Astrocyte of the spinal cord (primary cell): Measurements from ENCODE around the gene OLR1.
"Not testable (repeated sequence)": the region's sequence is repeated elsewhere in the genome, so short reads cannot be mapped to it uniquely, and the experiment has no call there.

Source experiments
- DNase-seq: peaks from one replicate; pipeline ENCODE4 v3.0.0; 2011; ENCODE audit warnings: low read depth, low spot score
- H3K4me3 ChIP-seq: 2 replicates; pipeline ENCODE4 v1.5.1; 2011; ENCODE audit warnings: low read depth, mild to moderate bottlenecking, low read length, moderate library complexity
- in situ Hi-C: cut with HindIII; loops from 2 replicates; pipeline ENCODE4 v1.10.0; 2017; ENCODE audit warnings: low sequenced_read_pairs
- TF ChIP-seq, protein P1 (sequence below): IDR thresholded peaks from 2 replicates; pipeline ENCODE4 v1.5.1; 2012; ENCODE audit warnings: low read depth, mild to moderate bottlenecking, low read length, inconsistent platforms

Gene OLR1

GRCh38 chr12:10189653-10190052 lies 17.7 kb upstream of the OLR1 start:
- H3K4me3 ChIP-seq, result no peak overlapping the region
- TF ChIP-seq, protein P1, sequence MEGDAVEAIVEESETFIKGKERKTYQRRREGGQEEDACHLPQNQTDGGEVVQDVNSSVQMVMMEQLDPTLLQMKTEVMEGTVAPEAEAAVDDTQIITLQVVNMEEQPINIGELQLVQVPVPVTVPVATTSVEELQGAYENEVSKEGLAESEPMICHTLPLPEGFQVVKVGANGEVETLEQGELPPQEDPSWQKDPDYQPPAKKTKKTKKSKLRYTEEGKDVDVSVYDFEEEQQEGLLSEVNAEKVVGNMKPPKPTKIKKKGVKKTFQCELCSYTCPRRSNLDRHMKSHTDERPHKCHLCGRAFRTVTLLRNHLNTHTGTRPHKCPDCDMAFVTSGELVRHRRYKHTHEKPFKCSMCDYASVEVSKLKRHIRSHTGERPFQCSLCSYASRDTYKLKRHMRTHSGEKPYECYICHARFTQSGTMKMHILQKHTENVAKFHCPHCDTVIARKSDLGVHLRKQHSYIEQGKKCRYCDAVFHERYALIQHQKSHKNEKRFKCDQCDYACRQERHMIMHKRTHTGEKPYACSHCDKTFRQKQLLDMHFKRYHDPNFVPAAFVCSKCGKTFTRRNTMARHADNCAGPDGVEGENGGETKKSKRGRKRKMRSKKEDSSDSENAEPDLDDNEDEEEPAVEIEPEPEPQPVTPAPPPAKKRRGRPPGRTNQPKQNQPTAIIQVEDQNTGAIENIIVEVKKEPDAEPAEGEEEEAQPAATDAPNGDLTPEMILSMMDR, result no peak
- DNase-seq, result no peak
- in situ Hi-C loops, result no loop called here

- DNase-seq, in situ Hi-C loops, H3K4me3 ChIP-seq: not testable (repeated sequence)
Measured at GRCh38 chr12:10186958-10187357, 15.0 kb upstream of the OLR1 start.

- no peak overlapping the region for H3K4me3 ChIP-seq
- in situ Hi-C loops, result no loop called here
- TF ChIP-seq, protein P1, result no peak
- DNase-seq, result no peak
Measured at GRCh38 chr12:10186299-10186698, 14.4 kb upstream of the OLR1 start.

- TF ChIP-seq, protein P1, result no peak
- in situ Hi-C loops, result no loop called here
Measured at GRCh38 chr12:10184261-10184843, 12.4 kb upstream of the OLR1 start.

GRCh38 chr12:10182354-10183049 lies 10.6 kb upstream of the OLR1 start:
- no peak overlapping the region for H3K4me3 ChIP-seq
- TF ChIP-seq, protein P1, result no peak
- in situ Hi-C loops, result no loop called here
- DNase-seq, result peak; percentile 34

More at GRCh38 chr12:10184261-10184843, 12.4 kb upstream of the OLR1 start:
- no peak overlapping the region for H3K4me3 ChIP-seq
- DNase-seq, result peak; percentile 36

GRCh38 chr12:10179776-10180181 lies 7.8 kb upstream of the OLR1 start:
- DNase-seq, result no peak
- H3K4me3 ChIP-seq, result no peak overlapping the region
- in situ Hi-C loops, result no loop called here
- TF ChIP-seq, protein P1, result no peak

DNA sequence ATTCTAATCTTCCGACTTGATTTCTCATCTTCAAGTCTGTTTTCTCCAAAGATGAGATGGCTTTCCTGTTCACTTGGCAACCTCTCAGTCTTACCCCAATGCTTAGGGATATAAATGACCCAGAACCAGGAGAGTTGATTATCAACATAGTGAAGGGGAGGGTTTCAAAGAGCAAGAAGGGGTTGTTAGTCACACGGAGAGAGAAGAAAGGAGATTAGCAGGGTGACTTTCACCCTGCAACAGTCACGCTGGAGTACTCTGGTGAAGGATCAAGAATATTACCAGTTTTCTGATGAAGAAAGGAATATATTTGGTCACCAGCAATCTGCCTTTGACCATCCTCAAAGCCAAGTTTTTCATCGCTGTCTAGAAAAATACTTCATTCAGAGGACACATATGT lies 6.9 kb upstream of the OLR1 start, which contains the start of gene TMEM52B:
TSS of gene TMEM52B (plus strand) at position 212 of the 400 bp plus-strand sequence. CDS start 543 bp downstream, outside the sequence.
- no peak for DNase-seq
- TF ChIP-seq, protein P1, result no peak
- in situ Hi-C loops, result no loop called here
- no peak within 1 kb of the TSS for H3K4me3 ChIP-seq
